GM06990 (cell line): Measurements from ENCODE around the gene CLEC9A.

Experiments used
- DNase-seq: peaks from one replicate; pipeline ENCODE4 v3.0.0-alpha.2; 2011; ENCODE audit not compliant: insufficient read length; ENCODE audit errors: extremely low read depth
- H3K27me3 ChIP-seq: replicated peaks from 2 replicates; pipeline ENCODE4 v1.6.0; 2011; ENCODE audit warnings: low read length; ENCODE audit not compliant: control insufficient read depth, insufficient read depth
- H3K36me3 ChIP-seq: 2 replicates; pipeline ENCODE4 v1.5.1; 2011; ENCODE audit warnings: low read length; ENCODE audit not compliant: control insufficient read depth, insufficient read depth
- H3K4me3 ChIP-seq: replicated peaks from 2 replicates; pipeline ENCODE4 v1.5.1; 2011; ENCODE audit warnings: low read depth, mild to moderate bottlenecking, control low read depth, low read length
- TF ChIP-seq, protein P1 (sequence below): IDR thresholded peaks from 2 replicates; pipeline ENCODE4 v1.5.1; 2011; ENCODE audit warnings: low read length, control low read depth, mild to moderate bottlenecking, inconsistent platforms; ENCODE audit not compliant: insufficient read depth, poor library complexity, severe bottlenecking

Gene CLEC9A

GRCh38 chr12:10095971-10096370, 65.5 kb downstream of the CLEC9A start:
- TF ChIP-seq, protein P1, sequence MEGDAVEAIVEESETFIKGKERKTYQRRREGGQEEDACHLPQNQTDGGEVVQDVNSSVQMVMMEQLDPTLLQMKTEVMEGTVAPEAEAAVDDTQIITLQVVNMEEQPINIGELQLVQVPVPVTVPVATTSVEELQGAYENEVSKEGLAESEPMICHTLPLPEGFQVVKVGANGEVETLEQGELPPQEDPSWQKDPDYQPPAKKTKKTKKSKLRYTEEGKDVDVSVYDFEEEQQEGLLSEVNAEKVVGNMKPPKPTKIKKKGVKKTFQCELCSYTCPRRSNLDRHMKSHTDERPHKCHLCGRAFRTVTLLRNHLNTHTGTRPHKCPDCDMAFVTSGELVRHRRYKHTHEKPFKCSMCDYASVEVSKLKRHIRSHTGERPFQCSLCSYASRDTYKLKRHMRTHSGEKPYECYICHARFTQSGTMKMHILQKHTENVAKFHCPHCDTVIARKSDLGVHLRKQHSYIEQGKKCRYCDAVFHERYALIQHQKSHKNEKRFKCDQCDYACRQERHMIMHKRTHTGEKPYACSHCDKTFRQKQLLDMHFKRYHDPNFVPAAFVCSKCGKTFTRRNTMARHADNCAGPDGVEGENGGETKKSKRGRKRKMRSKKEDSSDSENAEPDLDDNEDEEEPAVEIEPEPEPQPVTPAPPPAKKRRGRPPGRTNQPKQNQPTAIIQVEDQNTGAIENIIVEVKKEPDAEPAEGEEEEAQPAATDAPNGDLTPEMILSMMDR: no peak
- no peaks in the 10 kb centered on the region for H3K27me3 ChIP-seq
- no peak for DNase-seq
- H3K4me3 ChIP-seq: no peak overlapping the region
- no peaks in the 10 kb centered on the region for H3K36me3 ChIP-seq

GRCh38 chr12:10097521-10097920, 67.0 kb downstream of the CLEC9A start:
- H3K36me3 ChIP-seq: no peaks in the 10 kb centered on the region
- no peak overlapping the region for H3K4me3 ChIP-seq
- TF ChIP-seq, protein P1: no peak
- H3K27me3 ChIP-seq: no peaks in the 10 kb centered on the region
- no peak for DNase-seq

DNA sequence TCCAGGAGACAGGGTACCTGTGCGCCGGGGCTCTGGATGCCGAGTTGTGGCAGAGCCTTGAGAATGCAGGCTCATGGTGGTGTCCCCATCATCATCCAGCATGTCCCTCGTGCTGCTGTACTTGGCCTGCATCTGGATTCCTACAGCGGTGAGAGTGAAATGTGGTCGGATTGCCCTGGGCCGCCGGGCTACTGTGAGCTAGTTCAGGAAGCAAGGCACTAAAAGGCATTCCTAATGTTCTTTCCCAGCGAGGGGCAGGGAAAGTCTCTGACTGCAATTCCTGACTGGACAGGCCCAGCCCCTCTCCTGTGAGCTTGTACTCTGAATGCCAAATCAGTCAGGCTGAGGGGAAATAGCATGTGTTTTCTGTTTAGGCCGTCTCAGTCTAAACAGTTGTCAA, 68.3 kb downstream of the CLEC9A start, which contains the start of gene CLEC1A:
Gene CLEC1A, minus strand, starts transcription at position 195 of the 400 bp plus-strand sequence. Its CDS starts 63 bp downstream, at position 132.
- TF ChIP-seq, protein P1: no peak
- Histone ChIP-seq H3K27me3 (no peaks in the 10 kb centered on the region), H3K4me3 (no peak within 1 kb of the TSS), H3K36me3 (no peaks in the 10 kb centered on the region)
- no peak for DNase-seq

GRCh38 chr12:10101042-10101579, 70.6 kb downstream of the CLEC9A start:
- no peak for DNase-seq
- TF ChIP-seq, protein P1: no peak

GRCh38 chr12:10101648-10102220, 71.3 kb downstream of the CLEC9A start:
- DNase-seq: no peak
- no peak overlapping the region for H3K4me3 ChIP-seq
- H3K36me3 ChIP-seq: no peaks in the 10 kb centered on the region
- TF ChIP-seq, protein P1: no peak
- H3K27me3 ChIP-seq: no peaks in the 10 kb centered on the region

More at GRCh38 chr12:10101042-10101579, 70.6 kb downstream of the CLEC9A start:
- H3K27me3 ChIP-seq: no peaks in the 10 kb centered on the region
- H3K4me3 ChIP-seq: no peak overlapping the region
- H3K36me3 ChIP-seq: no peaks in the 10 kb centered on the region
